Activated naive CD4-positive, alpha-beta T cell treated with anti-CD3 and anti-CD28 coated beads, Interleukin-2, amount 50 U/mL, for 24 hours (primary cell): Measurements from ENCODE around the gene PARVB.

Source experiments
- H3K27ac Mint-ChIP-seq: one replicate; pipeline ENCODE4 v1.8.0; 2021; ENCODE audit warnings: mild to moderate bottlenecking, mixed read lengths
- H3K27me3 Mint-ChIP-seq: one replicate; pipeline ENCODE4 v1.8.0; 2021; ENCODE audit warnings: mixed read lengths
- H3K36me3 Mint-ChIP-seq: one replicate; pipeline ENCODE4 v1.8.0; 2021; ENCODE audit warnings: mixed read lengths
- H3K4me1 Mint-ChIP-seq: one replicate; pipeline ENCODE4 v1.8.0; 2021; ENCODE audit warnings: mixed read lengths
- H3K4me3 Mint-ChIP-seq: one replicate; pipeline ENCODE4 v1.8.0; 2021; ENCODE audit warnings: mild to moderate bottlenecking, mixed read lengths
- H3K9me3 Mint-ChIP-seq: one replicate; pipeline ENCODE4 v1.8.0; 2021; ENCODE audit warnings: mixed read lengths

PARVB gene

DNA sequence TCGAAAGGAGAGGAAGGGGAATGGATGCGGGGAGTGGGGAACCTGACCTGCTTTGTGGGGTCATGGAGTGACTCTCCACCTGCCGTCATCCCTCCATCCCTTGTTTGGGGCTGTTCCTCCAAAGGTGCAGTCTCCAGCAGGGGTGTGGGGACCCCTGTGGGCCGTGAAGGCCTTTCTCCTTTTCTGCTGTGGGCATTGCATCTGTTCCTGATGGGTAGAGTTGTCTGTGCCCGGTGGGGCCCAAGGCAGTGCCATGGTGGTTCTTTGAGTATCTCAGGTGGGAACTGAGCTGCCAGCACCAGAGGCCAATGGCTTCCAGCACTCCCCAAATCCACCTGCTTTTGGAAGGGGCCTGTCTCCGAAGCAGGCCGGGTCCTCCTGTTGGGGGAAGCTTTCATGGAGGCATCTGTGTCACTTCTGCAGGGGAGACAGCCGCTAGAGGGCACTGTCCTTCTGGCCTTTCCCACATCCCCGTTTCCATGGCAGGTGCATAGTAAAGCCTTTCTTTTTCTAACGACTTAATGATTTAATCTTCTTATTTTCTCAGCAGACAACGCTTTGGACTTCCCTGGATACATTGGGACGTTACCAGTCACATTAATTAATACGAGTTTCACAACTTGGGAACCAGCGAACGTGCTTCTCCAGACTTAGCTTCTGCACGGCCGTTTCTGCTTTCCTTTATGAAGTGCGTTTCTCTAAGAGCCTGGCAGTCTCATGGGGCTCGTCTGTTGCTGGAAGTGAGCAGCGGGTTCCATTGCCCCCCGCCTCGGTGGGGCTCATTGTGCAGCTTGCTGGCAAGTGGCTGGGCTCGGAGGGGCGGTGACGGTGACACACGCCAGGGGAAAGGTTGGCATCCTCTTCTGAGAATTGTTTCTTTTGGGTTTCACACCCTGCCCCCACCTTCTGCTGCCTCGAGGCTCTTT, 57.1 kb downstream of the PARVB start:
- H3K27ac Mint-ChIP-seq, result no peak overlapping the region
- no peaks in the 10 kb centered on the region for H3K36me3 Mint-ChIP-seq
- H3K4me3 Mint-ChIP-seq, result no peak overlapping the region
- H3K9me3 Mint-ChIP-seq, result no peaks in the 10 kb centered on the region
- H3K4me1 Mint-ChIP-seq, result no peaks in the 10 kb centered on the region
- no peaks in the 10 kb centered on the region for H3K27me3 Mint-ChIP-seq

DNA sequence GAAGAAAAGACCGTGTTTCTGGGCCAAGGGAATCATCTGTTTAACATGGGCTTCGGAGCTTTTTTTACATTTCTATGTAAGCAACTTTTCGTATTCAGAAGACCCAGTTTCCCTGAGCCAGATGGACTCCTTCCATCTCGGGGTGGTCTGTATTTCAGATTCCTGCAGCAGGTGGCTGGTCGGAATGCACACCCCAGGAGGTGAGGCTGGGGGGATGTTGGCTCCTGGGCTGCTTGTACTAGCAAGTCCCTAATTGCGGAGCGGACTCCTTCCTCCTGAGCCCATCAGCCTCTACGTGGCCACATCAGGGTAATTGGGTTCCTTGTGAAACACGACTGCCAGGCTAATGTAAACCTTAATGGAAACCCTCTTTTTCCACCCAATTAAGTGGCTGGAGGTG, 58.7 kb downstream of the PARVB start:
- no peaks in the 10 kb centered on the region for H3K4me1 Mint-ChIP-seq

DNA sequence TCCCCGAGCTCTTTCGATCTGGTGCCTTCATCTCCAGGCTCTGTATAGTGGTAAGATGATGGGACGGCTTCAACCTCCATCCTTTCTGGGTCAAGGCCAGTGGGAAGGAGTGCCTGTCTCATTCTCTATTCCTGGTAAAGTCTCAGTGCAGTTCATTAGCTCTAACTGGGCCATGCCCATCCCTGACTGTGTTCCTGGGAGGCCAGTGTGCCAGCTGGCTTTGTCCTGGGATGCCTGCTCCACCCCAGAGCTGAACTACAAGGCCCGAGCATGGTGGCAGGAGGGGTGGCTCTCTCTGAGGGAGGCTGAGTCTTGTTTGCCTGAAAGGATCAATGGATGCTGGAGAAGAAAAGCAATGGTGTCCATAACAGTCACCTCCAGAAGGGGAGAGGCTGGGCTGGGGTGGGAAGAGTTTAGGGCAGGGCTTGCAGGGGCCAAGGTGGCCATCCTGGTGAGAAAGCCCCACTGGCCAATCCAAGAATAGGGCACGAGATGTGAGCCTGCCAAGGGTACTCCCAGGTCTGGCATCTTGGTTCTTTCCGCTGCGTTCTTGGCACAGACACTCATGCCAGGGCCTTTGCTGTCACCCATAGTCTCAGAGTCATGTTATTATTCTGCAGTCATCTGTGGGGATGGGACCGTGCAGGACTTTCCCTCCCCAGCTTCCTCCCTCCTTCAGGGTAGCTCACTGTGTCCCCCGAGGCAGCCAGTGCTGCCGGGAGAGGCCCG, 60.1 kb downstream of the PARVB start:
- Mint-ChIP-seq H3K4me1 (no peaks in the 10 kb centered on the region), H3K4me3 (no peak overlapping the region), H3K27me3 (no peaks in the 10 kb centered on the region), H3K36me3 (no peaks in the 10 kb centered on the region), H3K9me3 (no peaks in the 10 kb centered on the region), H3K27ac (no peak overlapping the region)

More for the DNA sequence above, 58.7 kb downstream of the PARVB start:
- no peak overlapping the region for H3K4me3 Mint-ChIP-seq
- no peaks in the 10 kb centered on the region for H3K36me3 Mint-ChIP-seq
- no peak overlapping the region for H3K27ac Mint-ChIP-seq
- no peaks in the 10 kb centered on the region for H3K9me3 Mint-ChIP-seq
- H3K27me3 Mint-ChIP-seq, result no peaks in the 10 kb centered on the region

DNA sequence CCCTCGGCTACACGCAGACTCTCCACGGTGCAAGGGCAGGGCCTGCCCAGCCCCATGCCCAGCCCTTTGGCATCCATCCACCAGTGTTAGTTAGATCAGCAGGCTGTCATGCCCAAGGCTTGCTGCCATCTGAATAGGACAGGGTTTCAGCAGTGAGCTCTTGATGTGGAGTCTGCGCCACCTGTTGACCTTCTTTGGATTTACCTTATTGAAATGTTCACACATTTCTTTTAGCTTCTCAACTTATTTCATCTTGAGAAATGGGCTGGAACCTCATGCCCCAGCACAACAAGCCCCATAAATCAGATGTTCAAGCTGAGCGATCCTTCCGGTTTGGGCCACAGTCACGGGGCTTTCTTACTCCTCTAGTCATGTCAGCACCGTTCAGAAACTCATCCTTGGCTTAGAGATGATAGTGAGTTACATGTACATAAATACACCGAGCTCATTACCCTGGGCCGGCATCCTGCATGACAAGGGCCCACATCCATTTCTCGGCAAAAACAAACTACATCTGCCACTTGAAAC, 61.7 kb downstream of the PARVB start:
- Mint-ChIP-seq H3K27me3 (no peaks in the 10 kb centered on the region), H3K9me3 (no peaks in the 10 kb centered on the region), H3K4me1 (no peaks in the 10 kb centered on the region), H3K36me3 (no peaks in the 10 kb centered on the region), H3K4me3 (no peak overlapping the region), H3K27ac (no peak overlapping the region)

DNA sequence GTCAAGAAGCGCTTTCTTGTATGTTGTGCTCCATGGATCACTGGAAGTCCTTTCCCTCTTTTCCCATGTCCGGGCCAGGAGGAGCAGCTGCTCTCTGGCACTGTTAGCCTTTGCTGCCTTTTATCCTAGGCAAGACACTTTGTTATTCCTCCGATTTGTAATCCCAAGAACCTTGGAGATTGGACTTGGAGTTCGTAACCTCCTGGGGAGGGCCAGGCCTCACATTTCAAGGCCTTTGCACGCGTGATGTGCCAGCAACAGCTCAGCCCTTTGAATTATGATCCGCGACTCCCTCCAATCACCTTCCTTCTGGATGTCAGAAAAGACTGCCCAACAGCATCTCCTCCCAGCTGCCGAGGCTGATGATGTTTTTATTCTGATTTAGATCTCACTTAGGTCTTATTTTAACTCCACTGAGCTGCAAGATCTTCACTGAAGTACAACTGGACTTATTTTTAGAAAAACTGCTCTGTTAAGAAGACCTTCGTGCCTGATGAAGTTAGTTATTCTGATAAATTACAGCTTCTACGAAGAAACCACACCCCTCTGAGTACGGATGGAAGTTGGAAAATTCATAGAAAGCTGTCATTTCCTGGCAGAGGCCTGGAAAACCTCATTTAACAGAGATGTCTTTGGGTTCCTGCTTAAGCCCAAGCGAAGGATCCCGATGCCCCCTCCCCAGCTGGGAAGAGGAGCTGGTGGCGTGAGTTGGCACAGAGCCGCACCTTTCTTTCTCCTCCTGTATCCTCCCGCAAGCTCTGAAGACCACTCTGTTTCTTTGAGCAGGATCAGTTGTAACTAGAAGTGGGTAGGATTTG, 62.4 kb downstream of the PARVB start:
- Mint-ChIP-seq H3K9me3 (no peaks in the 10 kb centered on the region), H3K36me3 (no peaks in the 10 kb centered on the region), H3K27me3 (no peaks in the 10 kb centered on the region), H3K27ac (no peak overlapping the region), H3K4me3 (no peak overlapping the region), H3K4me1 (peaks cover 4% of the 10 kb centered on the region)

DNA sequence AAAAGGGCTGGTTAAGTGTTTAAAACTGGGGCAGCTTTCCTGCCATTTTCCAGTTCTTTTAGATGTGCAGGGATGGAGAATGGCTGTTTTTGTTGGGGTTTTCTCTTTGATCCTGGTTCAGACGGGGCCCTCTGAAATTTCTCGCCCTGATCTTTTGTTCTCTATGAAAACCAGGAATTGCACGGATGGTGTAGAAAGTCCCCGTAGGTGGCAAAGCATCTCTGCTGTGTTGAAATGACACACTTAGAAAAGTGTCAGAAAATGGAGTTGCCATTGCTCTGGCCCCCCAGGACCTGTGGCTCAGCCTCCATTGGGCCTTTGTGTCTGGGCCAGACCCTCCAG, 63.0 kb downstream of the PARVB start:
- Mint-ChIP-seq H3K27ac (no peak overlapping the region), H3K4me3 (no peak overlapping the region), H3K4me1 (peaks cover 5% of the 10 kb centered on the region), H3K36me3 (no peaks in the 10 kb centered on the region), H3K9me3 (no peaks in the 10 kb centered on the region), H3K27me3 (no peaks in the 10 kb centered on the region)

DNA sequence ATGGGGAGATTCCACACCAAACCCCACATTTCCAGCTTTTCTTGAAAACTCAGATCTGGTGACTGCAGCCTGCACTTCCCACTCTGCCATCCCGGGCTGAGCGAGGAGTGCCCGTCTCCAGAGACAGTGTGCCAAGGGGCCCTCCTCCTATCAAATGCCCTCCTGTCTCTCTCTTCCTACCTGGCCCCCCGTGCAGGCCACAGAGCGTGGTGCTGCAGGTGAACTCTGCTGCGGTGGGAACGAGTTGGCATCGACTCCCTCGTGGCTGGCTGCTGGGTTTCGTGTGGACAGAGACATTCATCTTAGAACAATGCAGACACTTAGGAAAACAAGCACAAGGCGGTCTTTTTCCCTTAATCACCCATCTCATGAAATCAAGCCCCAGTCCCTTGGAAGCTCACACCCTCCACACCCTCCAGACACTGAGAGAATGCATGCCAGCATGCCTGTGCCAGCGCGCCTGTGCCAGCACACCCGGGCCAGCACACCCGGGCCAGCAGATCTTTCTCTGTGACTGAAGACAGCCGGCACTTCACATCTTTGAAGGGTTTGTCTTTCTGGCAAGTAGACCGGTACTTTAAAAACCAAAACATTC, 65.0 kb downstream of the PARVB start:
- H3K27ac Mint-ChIP-seq, result no peak overlapping the region
- peaks cover 5% of the 10 kb centered on the region for H3K4me1 Mint-ChIP-seq
- H3K4me3 Mint-ChIP-seq, result no peak overlapping the region
- no peaks in the 10 kb centered on the region for H3K27me3 Mint-ChIP-seq
- H3K36me3 Mint-ChIP-seq, result no peaks in the 10 kb centered on the region
- H3K9me3 Mint-ChIP-seq, result no peaks in the 10 kb centered on the region

DNA sequence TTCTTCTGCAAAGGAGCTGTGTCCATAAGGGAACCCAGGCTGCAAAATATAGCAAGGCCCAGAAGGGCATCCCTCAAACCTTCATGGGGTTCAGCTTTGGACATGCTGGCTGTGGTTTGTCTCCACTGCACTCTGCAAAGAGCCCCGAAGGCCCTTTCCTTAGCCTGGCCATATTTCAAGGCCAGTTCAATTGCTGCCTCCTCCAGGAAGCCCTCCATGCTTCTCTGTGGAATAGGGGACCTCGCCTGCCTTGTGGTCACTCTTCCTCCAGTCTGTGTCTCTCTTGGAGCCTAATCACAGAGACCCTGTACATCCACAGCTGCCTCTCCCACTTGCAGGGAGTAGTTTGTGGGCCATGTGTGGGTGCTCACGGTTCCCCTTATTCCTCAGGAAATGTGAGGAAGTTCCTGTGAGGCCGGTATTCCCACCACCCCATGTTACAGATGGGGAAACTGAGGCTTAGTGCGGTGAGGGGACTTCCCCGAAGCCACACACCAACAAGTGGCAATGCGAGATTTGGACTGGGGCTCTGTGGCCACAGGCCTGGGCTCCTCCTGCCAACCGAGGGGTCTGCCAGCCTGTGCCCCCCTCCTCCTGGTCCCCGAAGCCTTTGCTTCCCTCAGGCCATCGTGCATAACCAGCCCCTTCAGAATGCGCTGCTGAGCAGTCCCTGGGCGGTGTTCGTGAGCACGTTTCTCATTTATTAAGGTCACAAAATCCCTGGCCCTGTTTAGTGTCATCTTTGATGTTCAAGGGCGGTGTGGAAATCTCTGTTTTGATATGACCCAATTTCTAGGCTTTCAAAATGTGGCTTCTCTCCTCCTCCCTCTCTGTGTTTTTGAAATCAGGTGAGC, 65.8 kb downstream of the PARVB start:
- Mint-ChIP-seq H3K4me3 (no peak overlapping the region), H3K9me3 (no peaks in the 10 kb centered on the region), H3K36me3 (no peaks in the 10 kb centered on the region), H3K27ac (no peak overlapping the region), H3K27me3 (no peaks in the 10 kb centered on the region), H3K4me1 (peaks cover 5% of the 10 kb centered on the region)

DNA sequence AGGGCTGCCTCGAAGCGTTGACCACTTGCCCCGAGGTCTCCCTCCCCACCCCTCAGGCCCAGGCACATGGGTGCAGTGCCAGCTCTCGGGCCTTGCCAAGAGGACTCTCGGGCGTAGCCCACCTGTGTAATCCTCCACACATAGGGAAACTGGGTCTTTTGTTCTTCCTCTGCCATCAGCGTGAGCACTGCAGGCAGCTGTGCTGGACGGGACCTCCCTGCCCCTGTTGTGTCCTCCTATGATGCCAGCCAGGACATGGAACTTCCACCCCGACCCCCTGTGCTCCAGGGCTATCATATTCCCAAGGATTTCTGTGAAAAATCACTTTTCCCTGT, 66.4 kb downstream of the PARVB start:
- no peaks in the 10 kb centered on the region for H3K9me3 Mint-ChIP-seq
- no peaks in the 10 kb centered on the region for H3K27me3 Mint-ChIP-seq
- no peaks in the 10 kb centered on the region for H3K36me3 Mint-ChIP-seq
- H3K4me1 Mint-ChIP-seq, result peaks cover 5% of the 10 kb centered on the region
- no peak overlapping the region for H3K4me3 Mint-ChIP-seq
- H3K27ac Mint-ChIP-seq, result no peak overlapping the region

DNA sequence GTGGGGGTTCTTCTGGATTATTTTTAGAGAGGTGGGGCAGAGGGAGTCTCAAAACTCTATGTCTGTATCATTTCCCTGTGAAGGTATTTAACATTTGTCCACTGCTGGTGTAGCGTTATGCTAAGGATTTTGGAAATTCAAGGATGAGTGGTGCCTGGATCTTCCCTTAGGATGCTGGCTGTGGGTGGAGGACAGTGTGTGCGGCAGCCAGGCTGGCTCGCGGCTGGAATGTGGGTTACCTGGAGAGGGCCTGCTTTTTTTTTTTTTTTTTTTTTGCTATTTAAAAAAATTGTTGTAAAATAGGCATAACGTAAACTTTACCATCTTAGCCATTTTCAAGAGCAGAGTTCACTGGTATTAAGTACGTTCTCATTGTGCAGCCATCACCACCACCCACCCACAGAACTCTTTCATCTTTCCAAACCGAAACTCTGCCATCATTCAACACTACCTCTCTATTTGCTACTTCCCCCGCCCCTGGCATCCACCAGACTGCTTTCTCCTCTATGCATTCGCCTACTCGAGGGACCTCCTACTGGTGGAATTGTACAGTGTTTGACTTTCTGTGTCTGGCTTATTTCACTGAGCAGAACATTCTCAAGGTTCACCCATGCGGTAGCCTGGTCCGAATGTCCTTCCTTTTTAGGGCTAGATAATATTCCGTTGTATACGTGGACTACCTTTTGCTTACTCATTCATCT, 67.1 kb downstream of the PARVB start:
- Mint-ChIP-seq H3K4me3 (no peak overlapping the region), H3K27me3 (no peaks in the 10 kb centered on the region), H3K27ac (no peak overlapping the region)

DNA sequence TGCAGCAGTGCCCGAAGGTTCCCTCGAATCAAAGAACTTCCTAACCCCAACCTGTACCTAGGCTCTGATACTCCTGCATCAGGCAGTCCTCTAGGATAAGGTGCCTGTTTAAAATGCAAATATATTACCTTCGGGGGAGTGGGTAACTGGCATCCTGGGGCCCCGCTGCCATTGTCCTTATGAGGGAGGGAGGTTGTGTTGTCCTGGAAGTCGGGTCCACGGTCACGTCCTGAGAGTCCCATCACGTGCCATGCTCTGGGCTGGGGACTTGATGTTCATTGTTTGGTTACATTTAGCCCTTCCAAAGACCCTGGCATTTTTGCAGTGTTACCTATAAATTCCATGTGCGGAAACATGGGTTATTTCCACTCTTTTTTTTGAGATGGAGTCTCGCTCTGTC, 67.6 kb downstream of the PARVB start:
- no peaks in the 10 kb centered on the region for H3K9me3 Mint-ChIP-seq
- no peaks in the 10 kb centered on the region for H3K36me3 Mint-ChIP-seq
- peaks cover 5% of the 10 kb centered on the region for H3K4me1 Mint-ChIP-seq
- no peaks in the 10 kb centered on the region for H3K27me3 Mint-ChIP-seq
- H3K27ac Mint-ChIP-seq, result no peak overlapping the region
- H3K4me3 Mint-ChIP-seq, result no peak overlapping the region

More for the DNA sequence above, 67.1 kb downstream of the PARVB start:
- Mint-ChIP-seq H3K36me3 (no peaks in the 10 kb centered on the region), H3K9me3 (no peaks in the 10 kb centered on the region), H3K4me1 (peaks cover 5% of the 10 kb centered on the region)

DNA sequence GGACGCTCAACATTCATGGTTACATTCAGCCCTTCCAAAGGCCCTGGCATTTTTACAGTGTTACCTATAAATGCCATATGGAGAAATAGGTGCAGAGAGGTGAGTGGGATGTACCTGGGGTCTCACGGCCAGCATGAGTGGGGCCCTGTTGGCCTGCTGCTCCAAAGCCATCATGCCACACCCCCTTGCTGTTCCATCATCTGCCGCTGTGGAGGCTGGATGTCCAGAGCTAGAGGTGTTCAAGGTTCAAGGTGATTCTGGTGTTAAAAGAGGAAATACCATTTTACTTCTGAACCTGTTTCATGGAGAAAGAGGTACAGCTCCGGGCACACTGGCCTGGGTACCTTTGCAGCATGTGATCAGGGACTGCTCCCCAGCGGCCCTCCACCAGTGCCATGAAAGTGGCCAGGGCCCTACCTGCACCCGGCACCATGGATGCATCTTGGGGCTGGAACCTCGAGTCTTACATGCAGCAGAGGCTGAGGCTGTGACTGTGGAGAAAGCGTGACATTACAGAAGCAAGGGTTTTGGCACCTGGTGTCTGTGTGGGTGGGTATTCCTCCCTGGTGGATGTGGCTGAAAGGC, 68.6 kb downstream of the PARVB start:
- Mint-ChIP-seq H3K36me3 (no peaks in the 10 kb centered on the region), H3K9me3 (no peaks in the 10 kb centered on the region), H3K4me3 (no peak overlapping the region), H3K4me1 (peaks cover 5% of the 10 kb centered on the region), H3K27ac (no peak overlapping the region), H3K27me3 (no peaks in the 10 kb centered on the region)

DNA sequence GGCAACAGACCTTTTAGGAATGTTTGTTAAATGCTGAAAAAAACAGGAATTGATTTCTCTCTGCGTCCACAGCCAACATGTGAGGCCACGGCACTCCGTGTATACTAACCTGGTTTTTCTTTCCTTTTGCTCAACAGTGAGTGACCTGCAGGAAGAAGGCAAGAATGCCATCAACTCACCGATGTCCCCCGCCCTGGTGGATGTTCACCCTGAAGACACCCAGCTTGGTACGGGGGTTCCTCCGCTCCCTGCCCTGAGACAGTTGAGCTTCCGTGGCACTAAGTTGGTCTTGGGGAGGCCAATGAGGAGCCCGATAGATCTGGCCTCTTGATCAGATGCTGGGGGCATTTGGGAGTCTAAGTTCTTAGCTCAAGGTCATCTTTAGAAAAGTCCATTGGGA, 69.7 kb downstream of the PARVB start:
- Mint-ChIP-seq H3K9me3 (no peaks in the 10 kb centered on the region), H3K27me3 (no peaks in the 10 kb centered on the region), H3K36me3 (no peaks in the 10 kb centered on the region), H3K27ac (no peak overlapping the region), H3K4me1 (peaks cover 5% of the 10 kb centered on the region), H3K4me3 (no peak overlapping the region)

DNA sequence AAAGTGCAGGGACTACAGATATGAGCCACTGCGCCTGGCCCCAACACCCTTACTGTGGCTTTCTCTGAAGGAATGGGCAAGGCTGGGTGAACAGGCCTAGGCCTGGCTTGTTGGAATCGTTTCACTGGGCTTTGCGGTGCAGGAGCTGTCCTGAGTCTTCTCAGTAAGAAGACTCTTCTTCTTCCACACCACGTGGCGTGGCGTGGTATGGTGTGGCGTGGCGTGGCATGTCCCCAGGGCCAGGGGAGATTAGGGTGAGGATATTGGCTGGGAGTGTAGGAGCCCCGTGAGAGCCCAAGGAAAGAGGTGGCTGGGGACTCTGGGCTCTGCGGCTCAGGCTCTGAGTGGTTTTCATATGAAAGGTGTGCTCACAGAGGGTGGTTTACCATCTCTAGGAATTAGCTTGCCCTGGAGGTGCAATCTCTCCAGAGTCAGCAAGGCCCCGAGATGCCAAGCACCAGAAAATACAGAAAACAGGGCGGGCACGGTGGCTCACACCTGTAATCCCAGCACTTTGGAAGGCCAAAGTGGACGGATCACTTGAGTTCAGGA, 70.7 kb downstream of the PARVB start:
- Mint-ChIP-seq H3K36me3 (no peaks in the 10 kb centered on the region), H3K27me3 (no peaks in the 10 kb centered on the region), H3K4me1 (peaks cover 5% of the 10 kb centered on the region), H3K9me3 (no peaks in the 10 kb centered on the region), H3K27ac (no peak overlapping the region), H3K4me3 (no peak overlapping the region)
